GM06990 (cell line): ENCODE data around the gene ATP2B2.

Experiments
- DNase-seq: peaks from one replicate; pipeline ENCODE4 v3.0.0-alpha.2; 2011; ENCODE audit not compliant: insufficient read length; ENCODE audit errors: extremely low read depth
- H3K27me3 ChIP-seq: replicated peaks from 2 replicates; pipeline ENCODE4 v1.6.0; 2011; ENCODE audit warnings: low read length; ENCODE audit not compliant: control insufficient read depth, insufficient read depth
- H3K36me3 ChIP-seq: 2 replicates; pipeline ENCODE4 v1.5.1; 2011; ENCODE audit warnings: low read length; ENCODE audit not compliant: control insufficient read depth, insufficient read depth
- H3K4me3 ChIP-seq: replicated peaks from 2 replicates; pipeline ENCODE4 v1.5.1; 2011; ENCODE audit warnings: low read depth, mild to moderate bottlenecking, control low read depth, low read length
- TF ChIP-seq, protein P1 (sequence below): IDR thresholded peaks from 2 replicates; pipeline ENCODE4 v1.5.1; 2011; ENCODE audit warnings: low read length, control low read depth, mild to moderate bottlenecking, inconsistent platforms; ENCODE audit not compliant: insufficient read depth, poor library complexity, severe bottlenecking

Gene ATP2B2

GRCh38 chr3:10320320-10320677 is 185.1 kb downstream of the ATP2B2 start:
- no peak for DNase-seq
- peaks cover 14% of the 10 kb centered on the region for H3K36me3 ChIP-seq
- H3K4me3 ChIP-seq, result peak overlapping the region; percentile 97
- no peaks in the 10 kb centered on the region for H3K27me3 ChIP-seq
- TF ChIP-seq, protein P1, sequence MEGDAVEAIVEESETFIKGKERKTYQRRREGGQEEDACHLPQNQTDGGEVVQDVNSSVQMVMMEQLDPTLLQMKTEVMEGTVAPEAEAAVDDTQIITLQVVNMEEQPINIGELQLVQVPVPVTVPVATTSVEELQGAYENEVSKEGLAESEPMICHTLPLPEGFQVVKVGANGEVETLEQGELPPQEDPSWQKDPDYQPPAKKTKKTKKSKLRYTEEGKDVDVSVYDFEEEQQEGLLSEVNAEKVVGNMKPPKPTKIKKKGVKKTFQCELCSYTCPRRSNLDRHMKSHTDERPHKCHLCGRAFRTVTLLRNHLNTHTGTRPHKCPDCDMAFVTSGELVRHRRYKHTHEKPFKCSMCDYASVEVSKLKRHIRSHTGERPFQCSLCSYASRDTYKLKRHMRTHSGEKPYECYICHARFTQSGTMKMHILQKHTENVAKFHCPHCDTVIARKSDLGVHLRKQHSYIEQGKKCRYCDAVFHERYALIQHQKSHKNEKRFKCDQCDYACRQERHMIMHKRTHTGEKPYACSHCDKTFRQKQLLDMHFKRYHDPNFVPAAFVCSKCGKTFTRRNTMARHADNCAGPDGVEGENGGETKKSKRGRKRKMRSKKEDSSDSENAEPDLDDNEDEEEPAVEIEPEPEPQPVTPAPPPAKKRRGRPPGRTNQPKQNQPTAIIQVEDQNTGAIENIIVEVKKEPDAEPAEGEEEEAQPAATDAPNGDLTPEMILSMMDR, result no peak

GRCh38 chr3:10319804-10320203 is 185.6 kb downstream of the ATP2B2 start:
- H3K4me3 ChIP-seq, result peak overlapping the region; percentile 97
- H3K27me3 ChIP-seq, result no peaks in the 10 kb centered on the region
- H3K36me3 ChIP-seq, result peaks cover 17% of the 10 kb centered on the region
- TF ChIP-seq, protein P1, result no peak
- no peak for DNase-seq

- H3K36me3 ChIP-seq, result peaks cover 18% of the 10 kb centered on the region
- H3K4me3 ChIP-seq, result peak overlapping the region; percentile 97
- TF ChIP-seq, protein P1, result no peak
- no peak for DNase-seq
- H3K27me3 ChIP-seq, result no peaks in the 10 kb centered on the region
Observed at GRCh38 chr3:10319251-10319650, 186.1 kb downstream of the ATP2B2 start.

GRCh38 chr3:10317961-10318350 is 187.4 kb downstream of the ATP2B2 start:
- TF ChIP-seq, protein P1, result no peak
- peaks cover 22% of the 10 kb centered on the region for H3K36me3 ChIP-seq
- DNase-seq, result no peak
- no peak overlapping the region for H3K4me3 ChIP-seq
- H3K27me3 ChIP-seq, result no peaks in the 10 kb centered on the region

- no peak overlapping the region for H3K4me3 ChIP-seq
- TF ChIP-seq, protein P1, result no peak
- H3K36me3 ChIP-seq, result peaks cover 27% of the 10 kb centered on the region
- no peaks in the 10 kb centered on the region for H3K27me3 ChIP-seq
- DNase-seq, result no peak
Observed at GRCh38 chr3:10317311-10317960, 187.9 kb downstream of the ATP2B2 start.

DNA sequence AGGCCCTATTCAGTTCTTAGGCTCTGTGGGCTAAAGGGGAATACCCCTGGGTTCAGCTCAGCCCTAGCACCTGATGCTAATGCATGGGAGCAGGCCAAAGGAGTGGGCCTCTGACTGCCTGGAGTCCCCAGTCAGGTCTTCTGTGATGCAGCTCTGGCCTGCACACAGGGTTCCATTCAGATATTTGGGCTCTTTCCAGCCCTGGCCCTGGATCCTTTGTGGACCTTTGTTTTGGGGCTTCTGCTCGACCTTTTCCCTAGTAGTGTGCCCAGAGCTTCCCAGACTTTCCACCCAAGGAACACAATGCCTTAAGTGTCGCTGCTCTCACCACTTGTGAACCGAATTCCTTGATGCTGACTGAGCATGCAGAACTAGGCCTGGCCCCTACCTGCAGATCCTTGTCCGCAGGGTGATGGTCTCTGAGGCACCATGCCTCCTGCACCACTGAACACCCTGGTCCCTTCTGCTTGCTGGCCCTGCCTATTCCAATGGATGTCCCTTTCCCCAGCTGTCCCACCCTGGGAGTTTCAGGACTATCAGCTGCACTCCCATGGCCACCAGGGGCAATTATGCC is 189.5 kb downstream of the ATP2B2 start:
- no peak for DNase-seq
- no peaks in the 10 kb centered on the region for H3K27me3 ChIP-seq
- no peak overlapping the region for H3K4me3 ChIP-seq
- H3K36me3 ChIP-seq, result peaks cover 33% of the 10 kb centered on the region
- TF ChIP-seq, protein P1, result no peak
